OCI-LY3 (cell line): ENCODE measurements around the gene DCUN1D2.

Experiments used
- EZH2phosphoT487 ChIP-seq: fragments of 200-600 bp; shearing (Covaris generic); IDR thresholded peaks from 2 replicates; pipeline ENCODE4 v1.6.1; 2018; ENCODE audit warnings: antibody characterized with exemption, mixed run types, low read depth
- TF ChIP-seq, protein P1 (sequence below): fragments of 200-600, 300-600 bp; sonication (generic); IDR thresholded peaks from 2 replicates; pipeline ENCODE4 v1.5.1; 2014; ENCODE audit warnings: antibody characterized with exemption, low read length, low read depth

GRCh38 chr13:113472355-113473025, 18.0 kb downstream of the DCUN1D2 start:
- TF ChIP-seq, protein P1, sequence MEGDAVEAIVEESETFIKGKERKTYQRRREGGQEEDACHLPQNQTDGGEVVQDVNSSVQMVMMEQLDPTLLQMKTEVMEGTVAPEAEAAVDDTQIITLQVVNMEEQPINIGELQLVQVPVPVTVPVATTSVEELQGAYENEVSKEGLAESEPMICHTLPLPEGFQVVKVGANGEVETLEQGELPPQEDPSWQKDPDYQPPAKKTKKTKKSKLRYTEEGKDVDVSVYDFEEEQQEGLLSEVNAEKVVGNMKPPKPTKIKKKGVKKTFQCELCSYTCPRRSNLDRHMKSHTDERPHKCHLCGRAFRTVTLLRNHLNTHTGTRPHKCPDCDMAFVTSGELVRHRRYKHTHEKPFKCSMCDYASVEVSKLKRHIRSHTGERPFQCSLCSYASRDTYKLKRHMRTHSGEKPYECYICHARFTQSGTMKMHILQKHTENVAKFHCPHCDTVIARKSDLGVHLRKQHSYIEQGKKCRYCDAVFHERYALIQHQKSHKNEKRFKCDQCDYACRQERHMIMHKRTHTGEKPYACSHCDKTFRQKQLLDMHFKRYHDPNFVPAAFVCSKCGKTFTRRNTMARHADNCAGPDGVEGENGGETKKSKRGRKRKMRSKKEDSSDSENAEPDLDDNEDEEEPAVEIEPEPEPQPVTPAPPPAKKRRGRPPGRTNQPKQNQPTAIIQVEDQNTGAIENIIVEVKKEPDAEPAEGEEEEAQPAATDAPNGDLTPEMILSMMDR, result no peak
- TF ChIP-seq EZH2phosphoT487, result no peak
